Prostate gland (tissue), 2 donors: ENCODE measurements around the gene DLL3.

ENCODE experiments used
- POLR2A ChIP-seq: fragments of 450-650 bp; IDR thresholded peaks from one replicate; pipeline ENCODE4 v1.6.1; 2016; ENCODE audit warnings: antibody characterized with exemption, mild to moderate bottlenecking
- POLR2AphosphoS5 ChIP-seq: sonication (generic); formaldehyde crosslinking; IDR thresholded peaks from one replicate; pipeline ENCODE4 v1.6.1; 2017; ENCODE audit warnings: antibody characterized with exemption
- TF ChIP-seq, protein P1 (sequence below), 4 experiments: fragments of 200-600 bp in 2 of 4; fragments of 450-650 bp in 2 of 4; sonication (generic) in 2 of 4; IDR thresholded peaks; 1 replicate in 3 of 4; 2 replicates in 1 of 4; pipeline ENCODE4 v1.5.1; 2016 to 2019; ENCODE audit warnings: antibody characterized with exemption in 4 of 4, mild to moderate bottlenecking in 2 of 4, moderate library complexity in 2 of 4

DNA sequence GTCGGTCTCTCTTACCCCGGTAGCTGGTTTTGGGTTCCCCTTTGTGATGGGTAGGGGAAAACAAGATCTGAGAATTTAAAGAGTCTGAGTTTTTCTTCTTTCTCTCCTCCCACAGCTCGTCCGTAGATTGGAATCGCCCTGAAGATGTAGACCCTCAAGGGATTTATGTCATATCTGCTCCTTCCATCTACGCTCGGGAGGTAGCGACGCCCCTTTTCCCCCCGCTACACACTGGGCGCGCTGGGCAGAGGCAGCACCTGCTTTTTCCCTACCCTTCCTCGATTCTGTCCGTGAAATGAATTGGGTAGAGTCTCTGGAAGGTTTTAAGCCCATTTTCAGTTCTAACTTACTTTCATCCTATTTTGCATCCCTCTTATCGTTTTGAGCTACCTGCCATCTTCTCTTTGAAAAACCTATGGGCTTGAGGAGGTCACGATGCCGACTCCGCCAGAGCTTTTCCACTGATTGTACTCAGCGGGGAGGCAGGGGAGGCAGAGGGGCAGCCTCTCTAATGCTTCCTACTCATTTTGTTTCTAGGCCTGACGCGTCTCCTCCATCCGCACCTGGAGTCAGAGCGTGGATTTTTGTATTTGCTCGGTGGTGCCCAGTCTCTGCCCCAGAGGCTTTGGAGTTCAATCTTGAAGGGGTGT, 9.1 kb downstream of the DLL3 start:
- TF ChIP-seq POLR2A: no peak
- TF ChIP-seq, protein P1, sequence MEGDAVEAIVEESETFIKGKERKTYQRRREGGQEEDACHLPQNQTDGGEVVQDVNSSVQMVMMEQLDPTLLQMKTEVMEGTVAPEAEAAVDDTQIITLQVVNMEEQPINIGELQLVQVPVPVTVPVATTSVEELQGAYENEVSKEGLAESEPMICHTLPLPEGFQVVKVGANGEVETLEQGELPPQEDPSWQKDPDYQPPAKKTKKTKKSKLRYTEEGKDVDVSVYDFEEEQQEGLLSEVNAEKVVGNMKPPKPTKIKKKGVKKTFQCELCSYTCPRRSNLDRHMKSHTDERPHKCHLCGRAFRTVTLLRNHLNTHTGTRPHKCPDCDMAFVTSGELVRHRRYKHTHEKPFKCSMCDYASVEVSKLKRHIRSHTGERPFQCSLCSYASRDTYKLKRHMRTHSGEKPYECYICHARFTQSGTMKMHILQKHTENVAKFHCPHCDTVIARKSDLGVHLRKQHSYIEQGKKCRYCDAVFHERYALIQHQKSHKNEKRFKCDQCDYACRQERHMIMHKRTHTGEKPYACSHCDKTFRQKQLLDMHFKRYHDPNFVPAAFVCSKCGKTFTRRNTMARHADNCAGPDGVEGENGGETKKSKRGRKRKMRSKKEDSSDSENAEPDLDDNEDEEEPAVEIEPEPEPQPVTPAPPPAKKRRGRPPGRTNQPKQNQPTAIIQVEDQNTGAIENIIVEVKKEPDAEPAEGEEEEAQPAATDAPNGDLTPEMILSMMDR (IDR thresholded peaks at IDR 0.05): no peak
- TF ChIP-seq POLR2AphosphoS5: no peak
